Osteoblast (primary cell): Measurements from ENCODE around the gene JARID2. TPM values are rescaled to one million over a fixed set of nuclear protein-coding genes. Genes with fewer than 3 reads are reported as not detected.

ENCODE experiments used
- DNase-seq: peaks from one replicate; pipeline ENCODE4 v3.0.0; 2011; ENCODE audit warnings: low spot score, mixed read lengths; ENCODE audit not compliant: insufficient read length; ENCODE audit errors: missing footprints
- H2AFZ ChIP-seq: 2 replicates; pipeline ENCODE4 v1.6.0; 2011; ENCODE audit warnings: mild to moderate bottlenecking, low read length
- H3K27ac ChIP-seq: 2 replicates; pipeline ENCODE4 v1.5.1; 2011; ENCODE audit warnings: mild to moderate bottlenecking, low read depth, low read length, moderate library complexity
- H3K27me3 ChIP-seq: 2 replicates; pipeline ENCODE4 v1.6.0; 2012; ENCODE audit warnings: mild to moderate bottlenecking, control low read depth, inconsistent platforms, low read length, moderate library complexity; ENCODE audit not compliant: insufficient read depth
- H3K36me3 ChIP-seq: 2 replicates; pipeline ENCODE4 v1.5.1; 2011; ENCODE audit warnings: mild to moderate bottlenecking, low read length, control low read depth, moderate library complexity; ENCODE audit not compliant: insufficient read depth
- H3K4me1 ChIP-seq: 2 replicates; pipeline ENCODE4 v1.5.1; 2011; ENCODE audit warnings: mild to moderate bottlenecking, low read length, control low read depth, moderate library complexity; ENCODE audit not compliant: insufficient read depth
- H3K4me2 ChIP-seq: 2 replicates; pipeline ENCODE4 v1.6.0; 2011; ENCODE audit warnings: mild to moderate bottlenecking, low read length; ENCODE audit not compliant: insufficient read depth
- H3K4me3 ChIP-seq: fragments of 200-600 bp; sonication (generic); 3 replicates; pipeline ENCODE4 v1.5.1; 2012; ENCODE audit warnings: mild to moderate bottlenecking, low read length, inconsistent platforms; ENCODE audit not compliant: insufficient read depth
- H3K79me2 ChIP-seq: 2 replicates; pipeline ENCODE4 v1.6.0; 2012; ENCODE audit warnings: mild to moderate bottlenecking, low read length, control low read depth, inconsistent platforms; ENCODE audit not compliant: insufficient read depth
- H3K9me3 ChIP-seq: 2 replicates; pipeline ENCODE4 v1.5.1; 2011; ENCODE audit warnings: low read depth, low read length, control low read depth
- H4K20me1 ChIP-seq: 2 replicates; pipeline ENCODE4 v1.6.0; 2012; ENCODE audit warnings: mild to moderate bottlenecking, low read length, control low read depth; ENCODE audit not compliant: insufficient read depth
- total RNA-seq: library from RNA; depleted of rRNA; stranded (reverse); fragments of >200 nt; gene quantifications from 2 replicates; pipeline ENCODE4 v1.2.3, GENCODE V29; 2012
- TF ChIP-seq, protein P1 (sequence below): IDR thresholded peaks from 2 replicates; pipeline ENCODE4 v1.5.1; 2011; ENCODE audit warnings: mild to moderate bottlenecking, low read depth, low read length, moderate library complexity; ENCODE audit errors: extremely low read depth

JARID2 gene
- total RNA-seq, 1 donor = 10.5 TPM

DNA sequence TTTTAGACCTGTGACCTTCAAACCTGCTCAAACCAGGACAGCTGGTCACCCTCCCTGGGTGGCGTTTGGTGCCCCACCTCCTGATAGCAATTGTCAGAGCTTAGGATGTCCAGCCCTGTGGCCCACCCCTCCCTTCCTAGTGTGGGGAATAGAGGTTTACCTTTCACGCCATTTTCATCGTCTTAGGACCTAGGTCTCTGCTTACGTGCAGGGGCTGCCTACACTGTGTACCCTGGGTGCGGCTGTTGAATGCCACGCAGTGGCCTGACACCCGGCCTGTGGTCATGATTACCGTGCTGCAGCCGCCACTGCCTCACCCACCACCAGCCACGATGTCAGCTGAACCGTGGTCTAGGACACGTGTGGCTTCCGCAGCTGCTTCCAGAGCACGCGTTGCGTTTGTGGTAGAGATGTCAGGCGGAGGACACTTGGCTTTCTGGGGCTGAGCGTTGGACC lies 259.6 kb downstream of the JARID2 start:
- peaks cover 24% of the 10 kb centered on the region for H3K4me1 ChIP-seq
- no peaks in the 10 kb centered on the region for H3K9me3 ChIP-seq
- peak overlapping the region; percentile 52 for H3K4me3 ChIP-seq
- H3K27me3 ChIP-seq = no peaks in the 10 kb centered on the region
- H2AFZ ChIP-seq = no peak overlapping the region
- H3K36me3 ChIP-seq = peaks cover 19% of the 10 kb centered on the region
- peaks cover 18% of the 10 kb centered on the region for H3K79me2 ChIP-seq
- TF ChIP-seq, protein P1, sequence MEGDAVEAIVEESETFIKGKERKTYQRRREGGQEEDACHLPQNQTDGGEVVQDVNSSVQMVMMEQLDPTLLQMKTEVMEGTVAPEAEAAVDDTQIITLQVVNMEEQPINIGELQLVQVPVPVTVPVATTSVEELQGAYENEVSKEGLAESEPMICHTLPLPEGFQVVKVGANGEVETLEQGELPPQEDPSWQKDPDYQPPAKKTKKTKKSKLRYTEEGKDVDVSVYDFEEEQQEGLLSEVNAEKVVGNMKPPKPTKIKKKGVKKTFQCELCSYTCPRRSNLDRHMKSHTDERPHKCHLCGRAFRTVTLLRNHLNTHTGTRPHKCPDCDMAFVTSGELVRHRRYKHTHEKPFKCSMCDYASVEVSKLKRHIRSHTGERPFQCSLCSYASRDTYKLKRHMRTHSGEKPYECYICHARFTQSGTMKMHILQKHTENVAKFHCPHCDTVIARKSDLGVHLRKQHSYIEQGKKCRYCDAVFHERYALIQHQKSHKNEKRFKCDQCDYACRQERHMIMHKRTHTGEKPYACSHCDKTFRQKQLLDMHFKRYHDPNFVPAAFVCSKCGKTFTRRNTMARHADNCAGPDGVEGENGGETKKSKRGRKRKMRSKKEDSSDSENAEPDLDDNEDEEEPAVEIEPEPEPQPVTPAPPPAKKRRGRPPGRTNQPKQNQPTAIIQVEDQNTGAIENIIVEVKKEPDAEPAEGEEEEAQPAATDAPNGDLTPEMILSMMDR = no peak
- H3K4me2 ChIP-seq = peak overlapping the region; percentile 60
- H3K27ac ChIP-seq = peak overlapping the region; percentile 73
- peaks cover 39% of the 10 kb centered on the region for H4K20me1 ChIP-seq
- DNase-seq = no peak

DNA sequence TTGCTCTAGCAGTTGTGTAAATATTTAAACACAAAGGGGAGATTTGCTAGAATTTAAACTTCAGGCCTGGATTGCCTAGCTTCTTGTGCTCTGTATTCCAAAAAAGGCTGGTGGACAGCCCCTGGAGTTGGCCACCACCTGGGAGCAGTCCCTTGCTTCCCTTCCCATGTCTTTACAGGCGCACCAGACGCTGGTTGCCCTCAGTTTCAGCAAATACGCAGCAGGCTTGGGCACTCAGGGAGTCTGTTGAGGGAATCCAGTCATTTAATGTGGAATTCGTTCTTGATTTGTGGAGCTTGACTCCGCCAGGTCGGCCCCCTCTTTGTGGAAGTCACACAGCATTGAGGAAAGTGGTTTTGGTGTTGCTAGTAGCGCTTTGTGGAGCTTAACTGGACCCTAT lies 260.2 kb downstream of the JARID2 start:
- no peak overlapping the region for H3K4me3 ChIP-seq
- TF ChIP-seq, protein P1 = no peak
- peak; percentile 27 for DNase-seq

DNA sequence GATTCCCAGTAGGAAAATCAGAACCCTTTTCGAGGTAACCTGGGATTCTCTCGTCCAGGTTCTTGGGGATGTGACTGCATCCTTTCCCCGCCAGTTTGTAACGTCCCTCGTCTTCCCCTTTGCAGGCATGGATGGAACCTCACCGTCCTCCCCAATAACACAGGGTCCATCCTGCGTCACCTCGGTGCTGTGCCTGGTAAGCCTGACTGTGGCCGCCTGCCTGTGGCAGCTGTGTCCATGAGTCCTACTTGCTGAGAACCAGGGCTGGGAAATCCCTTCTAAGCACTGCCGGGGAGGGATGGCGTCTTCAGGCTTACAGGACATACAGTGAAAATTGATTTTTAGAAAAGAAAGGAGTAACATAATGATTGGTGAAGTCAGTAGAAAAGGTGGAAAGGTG lies 261.4 kb downstream of the JARID2 start:
- H3K4me2 ChIP-seq = no peak overlapping the region
- no peaks in the 10 kb centered on the region for H3K9me3 ChIP-seq
- H2AFZ ChIP-seq = no peak overlapping the region
- H3K79me2 ChIP-seq = peaks cover 18% of the 10 kb centered on the region
- H3K4me3 ChIP-seq = no peak overlapping the region
- no peak overlapping the region for H3K27ac ChIP-seq
- H3K4me1 ChIP-seq = peaks cover 19% of the 10 kb centered on the region
- no peaks in the 10 kb centered on the region for H3K27me3 ChIP-seq
- peaks cover 19% of the 10 kb centered on the region for H3K36me3 ChIP-seq
- peaks cover 32% of the 10 kb centered on the region for H4K20me1 ChIP-seq
- DNase-seq = peak; percentile 31
- TF ChIP-seq, protein P1 = no peak

More for the DNA sequence above, 260.2 kb downstream of the JARID2 start:
- no peak overlapping the region for H3K4me2 ChIP-seq
- H3K9me3 ChIP-seq = no peaks in the 10 kb centered on the region
- H3K27ac ChIP-seq = no peak overlapping the region
- no peaks in the 10 kb centered on the region for H3K27me3 ChIP-seq
- peaks cover 24% of the 10 kb centered on the region for H3K4me1 ChIP-seq
- H2AFZ ChIP-seq = no peak overlapping the region
- peaks cover 19% of the 10 kb centered on the region for H3K36me3 ChIP-seq
- peaks cover 39% of the 10 kb centered on the region for H4K20me1 ChIP-seq
- peaks cover 18% of the 10 kb centered on the region for H3K79me2 ChIP-seq

DNA sequence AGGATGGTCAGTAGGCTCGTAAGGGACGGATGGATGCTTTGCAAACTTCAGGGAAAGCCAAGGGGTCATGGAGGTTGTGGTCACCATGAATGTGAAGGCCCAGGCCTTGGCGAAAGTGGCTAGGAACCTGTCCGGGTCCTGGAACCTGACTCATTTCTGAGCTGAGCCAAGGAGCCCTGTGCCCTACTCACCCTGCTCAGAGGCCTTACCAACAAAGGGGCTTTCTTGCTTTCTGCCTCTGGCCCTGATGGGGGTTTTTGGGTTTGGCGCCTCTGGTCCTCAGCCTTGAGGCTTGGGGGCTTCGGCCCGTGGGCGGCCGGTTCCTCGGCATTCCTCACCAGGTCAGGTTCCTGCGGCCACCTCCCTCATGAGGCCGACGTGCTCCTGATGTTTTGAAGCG lies 261.9 kb downstream of the JARID2 start:
- Histone ChIP-seq H3K27ac (no peak overlapping the region), H2AFZ (no peak overlapping the region), H3K9me3 (no peaks in the 10 kb centered on the region), H4K20me1 (peaks cover 29% of the 10 kb centered on the region), H3K4me2 (no peak overlapping the region), H3K79me2 (peaks cover 18% of the 10 kb centered on the region), H3K27me3 (no peaks in the 10 kb centered on the region), H3K4me3 (no peak overlapping the region), H3K36me3 (peaks cover 19% of the 10 kb centered on the region), H3K4me1 (peaks cover 16% of the 10 kb centered on the region)
- DNase-seq = peak; percentile 55
- TF ChIP-seq, protein P1 = no peak
